Endodermal cell (in vitro differentiated cells): Measurements from ENCODE around the gene LYAR. TPM values are rescaled to one million over a fixed set of nuclear protein-coding genes. Genes with fewer than 3 reads are reported as not detected.

Source experiments
- DNase-seq: peaks from one replicate; pipeline ENCODE4 v3.0.0-alpha.2; 2017
- H3K27ac ChIP-seq: 2 replicates; pipeline ENCODE4 v1.5.1; 2013; ENCODE audit warnings: mild to moderate bottlenecking, low read depth, low read length, moderate library complexity
- H3K27me3 ChIP-seq: 2 replicates; pipeline ENCODE4 v1.6.1; 2013; ENCODE audit warnings: mild to moderate bottlenecking, low read length, moderate library complexity; ENCODE audit not compliant: insufficient read depth, control insufficient read depth, poor library complexity, severe bottlenecking
- H3K36me3 ChIP-seq: 2 replicates; pipeline ENCODE4 v1.7.0; 2013; ENCODE audit warnings: mild to moderate bottlenecking, low read length, moderate library complexity; ENCODE audit not compliant: control insufficient read depth, insufficient read depth
- H3K4me1 ChIP-seq: one replicate; pipeline ENCODE4 v1.7.0; 2013; ENCODE audit warnings: low read length; ENCODE audit not compliant: control insufficient read depth, insufficient read depth
- H3K4me3 ChIP-seq: 2 replicates; pipeline ENCODE4 v1.5.1; 2013; ENCODE audit warnings: mild to moderate bottlenecking, low read length, moderate library complexity
- H3K9ac ChIP-seq: 2 replicates; pipeline ENCODE4 v1.6.1; 2013; ENCODE audit warnings: mild to moderate bottlenecking, low read length, moderate library complexity; ENCODE audit not compliant: poor library complexity, severe bottlenecking; ENCODE audit errors: extremely low read depth
- H3K9me3 ChIP-seq: 2 replicates; pipeline ENCODE4 v1.6.1; 2013; ENCODE audit warnings: mild to moderate bottlenecking, low read length, moderate library complexity; ENCODE audit not compliant: control insufficient read depth
- H3K27ac Mint-ChIP-seq: 2 replicates; pipeline ENCODE4 v1.8.0; 2020; ENCODE audit warnings: mixed read lengths
- H3K27me3 Mint-ChIP-seq: 2 replicates; pipeline ENCODE4 v1.8.0; 2021; ENCODE audit warnings: mild to moderate bottlenecking, mixed read lengths; ENCODE audit not compliant: insufficient read depth
- H3K36me3 Mint-ChIP-seq: 2 replicates; pipeline ENCODE4 v1.8.0; 2020; ENCODE audit warnings: low read depth, mixed read lengths
- H3K4me1 Mint-ChIP-seq: 2 replicates; pipeline ENCODE4 v1.8.0; 2020; ENCODE audit warnings: mixed read lengths
- H3K4me3 Mint-ChIP-seq: 2 replicates; pipeline ENCODE4 v1.8.0; 2020; ENCODE audit warnings: mild to moderate bottlenecking, moderate library complexity, mixed read lengths
- H3K9me3 Mint-ChIP-seq: 2 replicates; pipeline ENCODE4 v1.8.0; 2020; ENCODE audit warnings: mild to moderate bottlenecking, mixed read lengths
- CTCF ChIP-seq: fragments of 200-600 bp; sonication (generic); conservative IDR thresholded peaks from 2 replicates; pipeline ENCODE4 v1.5.0; 2021; ENCODE audit warnings: antibody characterized with exemption, mild to moderate bottlenecking
- WGBS, 2 experiments: methylation state at CpG; one replicate each; pipeline versions ENCODE4 v1.1.5 to v1.1.7; 2013; ENCODE audit warnings: missing lambda C conversion rate in 2 of 2, mixed read lengths in 1 of 2; ENCODE audit not compliant: insufficient coverage in 1 of 2, insufficient read length in 1 of 2; 5-methylcytosine and 5-hydroxymethylcytosine counted together
- total RNA-seq, 2 donors: library from RNA; stranded (reverse); fragmentation: NEBNext Ultra II Directional in 1 of 2; extraction: Animal tissue kit (Norgen Biotek cat#: 25700) in 1 of 2; gene quantifications; 2 replicates in 1 of 2; 3 replicates in 1 of 2; pipeline ENCODE4 v1.2.1, GENCODE V29; 2021

Gene LYAR
- total RNA-seq, 2 donors from 2014 or later: 23.7 to 26.3 TPM

- peaks cover 23% of the 10 kb centered on the region for H3K36me3 Mint-ChIP-seq
- H3K36me3 ChIP-seq: peaks cover 7% of the 10 kb centered on the region
- TF ChIP-seq CTCF: no peak
- peaks cover 40% of the 10 kb centered on the region for H3K27me3 Mint-ChIP-seq
- peaks cover 19% of the 10 kb centered on the region for H3K27me3 ChIP-seq
- no peak overlapping the region for H3K27ac Mint-ChIP-seq
- H3K4me3 ChIP-seq: no peak overlapping the region
- no peak overlapping the region for H3K4me3 Mint-ChIP-seq
- no peak overlapping the region for H3K9ac ChIP-seq
- no peak overlapping the region for H3K27ac ChIP-seq
- no peaks in the 10 kb centered on the region for H3K4me1 Mint-ChIP-seq
- 96 to 100% methylated on average over 2 of the region's 2 CpGs for WGBS, 2 experiments
- no peaks in the 10 kb centered on the region for H3K4me1 ChIP-seq
- DNase-seq: no peak
- H3K9me3 ChIP-seq: peaks cover 7% of the 10 kb centered on the region
- H3K9me3 Mint-ChIP-seq: peaks cover 17% of the 10 kb centered on the region
Observed at GRCh38 chr4:4233610-4234009, 56.3 kb downstream of the LYAR start.

DNA sequence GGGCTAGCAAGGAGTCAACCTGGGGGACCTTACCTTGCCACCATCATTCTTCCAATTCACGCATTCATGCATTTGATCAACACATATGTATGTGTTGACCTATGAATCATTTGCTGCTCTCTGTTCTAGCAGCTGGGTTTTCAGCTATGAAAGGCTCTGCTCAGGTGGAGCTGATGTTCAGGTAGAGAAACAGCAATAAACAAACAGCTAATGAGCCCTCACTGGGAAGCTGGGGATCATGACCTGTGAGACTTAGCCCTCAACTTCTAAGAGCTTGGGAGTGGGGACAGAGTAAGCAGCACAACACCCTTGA lies 61.6 kb downstream of the LYAR start:
- H3K4me3 Mint-ChIP-seq: no peak overlapping the region
- DNase-seq: no peak
- WGBS, 2 experiments: 93% methylated on average over 1 of the region's 1 CpG; no CpG with 5 or more reads in 1 of the 2 experiments
- peaks cover 5% of the 10 kb centered on the region for H3K4me1 Mint-ChIP-seq
- Histone ChIP-seq H3K4me1 (no peaks in the 10 kb centered on the region), H3K27ac (no peak overlapping the region), H3K36me3 (no peaks in the 10 kb centered on the region), H3K4me3 (no peak overlapping the region), H3K27me3 (peaks cover 72% of the 10 kb centered on the region), H3K9me3 (peaks cover under 1% of the 10 kb centered on the region), H3K9ac (no peak overlapping the region)
- H3K36me3 Mint-ChIP-seq: no peaks in the 10 kb centered on the region
- H3K27ac Mint-ChIP-seq: no peak overlapping the region
- H3K27me3 Mint-ChIP-seq: peaks cover 88% of the 10 kb centered on the region
- TF ChIP-seq CTCF: no peak
- H3K9me3 Mint-ChIP-seq: peaks cover 8% of the 10 kb centered on the region

GRCh38 chr4:4227510-4228355 lies 62.2 kb downstream of the LYAR start:
- peaks cover 77% of the 10 kb centered on the region for H3K27me3 ChIP-seq
- no peaks in the 10 kb centered on the region for H3K36me3 Mint-ChIP-seq
- H3K9ac ChIP-seq: no peak overlapping the region
- H3K4me3 Mint-ChIP-seq: peak overlapping the region; percentile 34
- no peaks in the 10 kb centered on the region for H3K36me3 ChIP-seq
- TF ChIP-seq CTCF: no peak
- H3K27me3 Mint-ChIP-seq: peaks cover 91% of the 10 kb centered on the region
- 26 to 39% methylated on average over 15 to 49 of the region's 51 CpGs for WGBS, 2 experiments
- DNase-seq: peak; percentile 50
- peaks cover 5% of the 10 kb centered on the region for H3K4me1 Mint-ChIP-seq
- peaks cover 2% of the 10 kb centered on the region for H3K9me3 Mint-ChIP-seq
- H3K27ac ChIP-seq: no peak overlapping the region
- no peak overlapping the region for H3K27ac Mint-ChIP-seq
- no peaks in the 10 kb centered on the region for H3K4me1 ChIP-seq
- no peaks in the 10 kb centered on the region for H3K9me3 ChIP-seq
- no peak overlapping the region for H3K4me3 ChIP-seq
